HG03039 (cell line): ENCODE measurements around the gene MAPK8.

Experiments used
- ATAC-seq: cut with Tn5 transposase; IDR thresholded peaks from one replicate; pipeline ENCODE4 v1.9.1; 2021; ENCODE audit warnings: mild to moderate bottlenecking, moderate library complexity; ENCODE audit not compliant: unreplicated experiment

The MAPK8 gene

DNA sequence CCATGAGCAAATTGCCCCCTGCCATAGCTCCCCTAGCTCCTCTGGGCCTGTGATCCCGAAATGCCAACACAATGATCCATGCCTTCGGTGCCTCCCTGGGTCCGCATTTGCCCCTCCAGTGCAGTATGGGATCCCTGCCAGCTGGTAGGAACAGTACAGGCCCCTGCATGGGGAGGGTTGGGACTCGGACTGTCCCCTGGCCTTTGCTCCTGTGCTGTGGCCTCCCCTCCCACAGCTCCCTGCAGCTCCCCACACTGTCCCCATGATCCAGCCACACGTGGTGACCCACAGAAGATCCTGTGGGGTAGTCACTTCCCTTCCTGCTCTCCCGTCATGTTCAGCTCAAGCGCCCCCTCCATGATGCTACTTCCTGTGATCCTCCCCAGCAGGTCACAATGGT lies 140.3 kb downstream of the MAPK8 start:
- ATAC-seq, result no peak

- no peak for ATAC-seq
Observed at GRCh38 chr10:48447356-48448215, 141.1 kb downstream of the MAPK8 start.

DNA sequence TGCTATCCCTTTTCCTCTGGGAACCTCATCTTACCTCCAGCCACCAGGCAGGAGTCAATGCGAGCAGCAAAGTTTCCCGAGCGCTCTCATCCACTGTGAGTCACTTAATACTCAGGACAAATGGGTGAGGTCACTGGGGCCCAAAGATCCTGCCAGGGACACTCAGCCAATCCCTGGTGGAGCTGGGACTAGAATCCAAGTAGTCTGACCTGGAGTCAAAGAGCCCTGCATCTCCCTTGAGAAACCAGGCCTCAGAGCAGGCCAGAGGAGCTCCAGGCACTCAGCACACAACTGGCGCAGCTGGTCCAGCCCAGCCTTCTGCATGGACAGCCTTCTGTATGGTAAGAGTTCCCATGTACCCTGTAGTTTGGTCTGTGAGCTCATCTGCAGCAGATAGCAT lies 142.3 kb downstream of the MAPK8 start:
- ATAC-seq, result no peak

GRCh38 chr10:48449501-48450232 lies 143.2 kb downstream of the MAPK8 start:
- ATAC-seq, result no peak

DNA sequence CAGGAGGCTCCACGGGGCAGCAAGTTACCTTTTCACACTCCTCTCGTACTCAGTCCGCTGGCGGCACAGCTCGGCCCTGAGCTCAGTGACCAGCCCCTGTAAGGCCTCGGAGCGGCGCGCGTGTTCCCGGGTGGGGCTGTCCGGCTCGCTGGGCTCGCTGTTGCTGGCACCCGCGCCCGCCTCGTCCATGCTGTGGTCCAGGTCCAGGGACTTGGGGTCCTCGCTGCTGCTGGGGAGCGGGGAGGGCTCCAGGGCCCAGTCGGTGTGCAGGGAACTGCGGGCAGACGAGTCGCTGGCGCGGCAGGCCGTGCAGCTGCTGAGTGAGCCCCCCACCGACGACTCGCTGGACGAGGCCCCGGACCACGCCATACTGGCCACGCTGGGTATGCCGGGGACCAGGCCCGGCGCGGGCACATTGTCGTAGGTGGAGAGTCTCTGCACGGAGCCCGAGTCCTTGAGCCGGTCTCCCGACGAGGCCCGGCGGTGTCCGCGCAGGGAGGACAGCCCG lies 143.8 kb downstream of the MAPK8 start:
- ATAC-seq, result no peak

DNA sequence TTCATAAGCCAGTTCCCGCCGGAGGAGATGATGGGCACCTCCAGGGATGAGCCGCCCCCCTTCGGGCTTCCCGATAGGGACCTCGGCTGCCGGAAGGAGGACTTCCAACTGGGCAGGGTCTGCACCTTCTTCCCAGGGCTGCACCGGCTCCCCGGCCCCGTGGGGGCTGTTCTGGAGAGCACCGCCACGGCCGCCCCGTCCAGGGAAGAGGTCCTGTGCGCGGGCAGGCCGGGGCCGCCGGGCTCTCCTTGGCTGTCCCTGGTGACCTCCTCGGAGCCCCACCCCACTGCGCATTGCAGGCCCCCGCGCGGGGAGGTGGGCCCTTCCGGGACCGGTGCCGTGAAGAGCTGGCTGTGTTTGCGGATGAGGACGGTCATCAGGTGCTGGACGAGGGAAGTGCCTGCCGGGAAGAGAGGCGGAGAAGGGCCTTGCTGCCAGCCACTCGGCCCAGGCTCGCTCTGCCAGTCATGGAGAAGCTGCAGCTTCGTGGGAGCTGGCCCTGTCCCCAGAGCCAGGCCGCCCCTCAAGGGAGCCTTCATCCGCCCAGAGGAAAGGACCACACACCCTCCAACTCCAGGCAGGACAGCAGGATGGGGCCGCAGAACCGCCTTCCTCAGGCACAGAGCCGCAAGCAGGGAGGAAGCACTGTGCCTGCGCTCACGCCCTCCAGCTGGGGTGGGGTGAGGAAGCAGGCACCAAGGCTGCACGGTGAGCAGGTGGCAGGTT lies 144.4 kb downstream of the MAPK8 start:
- no peak for ATAC-seq

DNA sequence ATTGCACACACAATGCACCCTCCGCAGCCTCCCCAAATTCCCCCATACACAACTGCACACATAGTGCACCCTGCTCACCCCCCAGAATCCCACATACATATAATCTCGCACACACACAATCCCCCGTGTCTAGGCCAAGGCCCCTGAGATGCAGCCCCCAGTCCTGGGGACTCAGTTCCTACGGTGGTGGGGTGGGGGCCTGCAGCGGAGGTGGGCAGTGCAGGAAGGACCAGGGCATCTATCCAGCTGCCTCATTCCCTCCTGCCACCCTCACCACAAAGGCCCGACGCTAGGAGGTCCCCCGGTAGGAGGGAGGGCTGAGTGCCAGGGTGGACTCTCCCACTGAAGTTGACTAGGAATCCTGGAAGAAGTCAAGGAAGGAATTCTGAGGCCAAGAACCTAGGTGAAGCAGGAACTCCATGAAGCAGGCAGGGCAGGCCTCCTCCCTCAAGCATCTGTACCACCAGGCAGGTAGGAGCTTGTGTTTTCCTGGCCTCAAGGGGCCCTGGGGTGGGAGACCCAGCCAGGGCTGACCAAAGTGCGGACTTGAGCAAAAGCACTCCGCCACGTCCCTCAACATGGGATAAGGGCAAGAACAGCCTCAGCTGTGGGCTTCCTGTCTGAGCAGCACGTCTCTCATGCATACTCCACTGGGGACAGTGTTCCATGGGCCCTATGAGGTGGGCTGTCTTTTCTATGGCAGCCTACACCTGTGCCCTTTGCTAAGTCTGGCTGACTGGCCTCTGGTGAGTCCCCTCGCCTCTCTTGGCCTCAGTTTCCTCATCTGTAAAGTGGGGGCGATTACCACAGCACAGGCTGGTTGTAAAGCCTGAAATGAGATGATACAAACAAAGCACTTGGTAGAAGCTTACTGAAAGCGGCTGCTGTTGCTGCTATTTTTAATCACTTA lies 145.7 kb downstream of the MAPK8 start:
- no peak for ATAC-seq

DNA sequence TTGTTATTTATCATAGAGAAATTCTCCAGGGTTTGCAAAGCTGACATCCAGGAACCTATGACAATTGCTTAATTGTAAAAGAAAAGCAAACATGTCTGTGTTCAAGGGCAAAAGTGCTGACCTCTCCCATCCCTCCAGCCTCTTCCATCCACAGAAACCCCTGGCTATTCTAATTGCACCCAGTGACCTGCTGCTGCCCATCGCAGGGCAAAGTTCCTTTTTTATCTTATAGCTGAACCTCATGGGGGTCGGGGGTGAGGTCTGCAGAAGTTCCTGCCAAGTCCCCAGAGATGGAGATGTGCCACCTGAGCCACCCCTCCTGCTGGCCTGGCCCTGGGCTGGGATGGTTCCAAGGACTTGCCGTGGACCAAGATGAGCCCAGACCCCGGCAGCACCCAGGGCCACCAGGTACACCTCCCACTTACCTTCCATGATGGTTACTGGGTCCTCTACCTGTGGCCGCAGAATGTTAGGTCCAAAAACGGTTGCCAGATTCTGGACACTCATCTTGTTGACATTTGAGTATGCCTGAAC lies 146.5 kb downstream of the MAPK8 start:
- ATAC-seq, result no peak

- no peak for ATAC-seq
Observed at GRCh38 chr10:48453451-48454301, 147.2 kb downstream of the MAPK8 start.

GRCh38 chr10:48454302-48455054 lies 148.0 kb downstream of the MAPK8 start:
- no peak for ATAC-seq

DNA sequence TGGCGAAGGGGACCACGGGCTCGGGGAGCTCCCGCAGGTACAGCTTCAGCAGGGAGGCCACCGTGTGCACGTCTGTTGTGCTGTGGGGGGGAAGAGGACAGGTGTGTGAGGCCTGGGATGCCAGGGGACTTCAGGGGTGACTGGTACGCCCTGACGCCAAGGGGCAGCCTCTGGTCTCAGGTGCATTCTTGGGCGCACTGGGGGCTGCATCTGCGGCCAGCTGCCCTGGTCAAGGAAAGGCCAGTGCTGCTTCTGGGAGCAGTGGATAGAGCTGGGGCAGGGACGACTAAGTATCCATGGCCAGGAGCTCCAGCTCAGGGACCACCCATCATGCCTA lies 148.5 kb downstream of the MAPK8 start:
- no peak for ATAC-seq

- no peak for ATAC-seq
Observed at GRCh38 chr10:48455392-48456151, 149.1 kb downstream of the MAPK8 start.

DNA sequence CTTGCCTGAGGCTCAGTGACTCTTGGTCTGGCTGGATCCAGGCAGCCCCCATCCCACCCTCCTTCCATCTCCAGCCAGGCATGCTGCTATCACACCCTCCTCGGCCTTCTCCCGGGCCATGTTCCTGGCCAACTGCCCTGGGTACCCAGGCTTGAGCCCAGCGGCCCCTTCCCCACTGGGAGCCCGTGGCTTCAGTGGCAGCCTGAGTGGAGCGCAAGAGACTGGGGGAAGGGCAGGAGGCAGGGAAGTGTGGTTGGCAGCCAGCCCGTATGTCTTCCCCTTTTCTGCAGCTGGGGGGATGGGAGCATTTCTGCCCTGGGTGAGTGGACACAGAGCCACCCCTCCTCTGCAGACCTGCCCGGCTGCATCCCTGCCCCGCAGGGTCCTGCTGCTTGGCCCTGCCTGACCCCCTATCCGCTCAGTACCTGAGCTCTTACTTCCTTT lies 149.9 kb downstream of the MAPK8 start:
- ATAC-seq, result no peak

- no peak for ATAC-seq
Observed at GRCh38 chr10:48456808-48457761, 150.6 kb downstream of the MAPK8 start.

GRCh38 chr10:48457949-48458661 lies 151.6 kb downstream of the MAPK8 start:
- no peak for ATAC-seq

DNA sequence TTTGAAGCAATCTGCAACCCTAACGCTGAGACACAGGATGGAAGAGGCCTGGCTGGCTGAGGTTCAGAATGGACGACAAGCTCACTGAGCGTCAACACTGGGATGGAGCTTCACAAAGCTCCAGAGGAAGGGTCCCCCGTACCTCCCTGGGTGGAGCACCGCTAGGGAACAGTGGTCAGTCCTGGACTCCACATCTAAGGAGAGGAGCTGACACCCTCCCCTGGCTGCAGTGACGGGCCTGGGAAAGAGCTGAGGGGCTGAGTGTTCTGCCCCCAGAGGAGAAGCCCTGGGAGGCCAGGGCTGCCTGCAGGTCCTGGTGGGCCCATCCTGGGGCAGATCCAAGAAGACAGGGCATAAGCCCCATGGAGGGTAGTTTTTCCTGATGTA lies 152.2 kb downstream of the MAPK8 start:
- no peak for ATAC-seq
